GM21447 (cell line): ENCODE measurements around the gene CDH15.
"Not testable (repeated sequence)": the region's sequence is repeated elsewhere in the genome, so short reads cannot be mapped to it uniquely, and the experiment has no call there.

ENCODE experiments used
- ATAC-seq: cut with Tn5 transposase; IDR thresholded peaks from one replicate; pipeline ENCODE4 v1.9.1; 2021; ENCODE audit not compliant: unreplicated experiment

The CDH15 gene

DNA sequence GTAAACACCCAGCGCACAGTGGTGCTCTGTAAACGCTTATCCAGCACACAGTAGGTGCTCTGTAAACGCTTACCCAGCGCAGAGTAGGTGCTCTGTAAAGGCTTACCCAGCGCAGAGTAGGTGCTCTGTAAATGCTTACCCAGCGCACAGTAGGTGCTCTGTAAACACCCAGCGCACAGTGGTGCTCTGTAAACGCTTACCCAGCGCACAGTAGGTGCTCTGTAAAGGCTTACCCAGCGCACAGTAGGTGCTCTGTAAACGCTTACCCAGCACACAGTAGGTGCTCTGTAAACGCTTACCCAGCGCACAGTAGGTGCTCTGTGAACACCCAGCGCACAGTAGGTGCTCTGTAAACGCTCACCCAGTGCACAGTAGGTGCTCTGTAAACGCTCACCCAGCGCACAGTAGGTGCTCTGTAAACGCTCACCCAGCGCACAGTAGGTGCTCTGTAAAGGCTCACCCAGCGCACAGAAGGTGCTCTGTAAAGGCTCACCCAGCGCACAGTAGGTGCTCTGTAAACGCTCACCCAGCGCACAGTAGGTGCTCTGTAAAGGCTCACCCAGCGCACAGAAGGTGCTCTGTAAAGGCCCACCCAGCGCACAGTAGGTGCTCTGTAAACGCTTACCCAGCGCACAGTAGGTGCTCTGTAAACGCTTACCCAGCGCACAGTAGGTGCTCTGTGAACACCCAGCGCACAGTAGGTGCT lies 14.5 kb downstream of the CDH15 start:
- not testable (repeated sequence) for ATAC-seq

- ATAC-seq: not testable (repeated sequence)
Observed at GRCh38 chr16:89186593-89187031, 15.1 kb downstream of the CDH15 start.

GRCh38 chr16:89187032-89187769 lies 15.7 kb downstream of the CDH15 start:
- no peak for ATAC-seq

GRCh38 chr16:89187770-89188392 lies 16.3 kb downstream of the CDH15 start:
- no peak for ATAC-seq

DNA sequence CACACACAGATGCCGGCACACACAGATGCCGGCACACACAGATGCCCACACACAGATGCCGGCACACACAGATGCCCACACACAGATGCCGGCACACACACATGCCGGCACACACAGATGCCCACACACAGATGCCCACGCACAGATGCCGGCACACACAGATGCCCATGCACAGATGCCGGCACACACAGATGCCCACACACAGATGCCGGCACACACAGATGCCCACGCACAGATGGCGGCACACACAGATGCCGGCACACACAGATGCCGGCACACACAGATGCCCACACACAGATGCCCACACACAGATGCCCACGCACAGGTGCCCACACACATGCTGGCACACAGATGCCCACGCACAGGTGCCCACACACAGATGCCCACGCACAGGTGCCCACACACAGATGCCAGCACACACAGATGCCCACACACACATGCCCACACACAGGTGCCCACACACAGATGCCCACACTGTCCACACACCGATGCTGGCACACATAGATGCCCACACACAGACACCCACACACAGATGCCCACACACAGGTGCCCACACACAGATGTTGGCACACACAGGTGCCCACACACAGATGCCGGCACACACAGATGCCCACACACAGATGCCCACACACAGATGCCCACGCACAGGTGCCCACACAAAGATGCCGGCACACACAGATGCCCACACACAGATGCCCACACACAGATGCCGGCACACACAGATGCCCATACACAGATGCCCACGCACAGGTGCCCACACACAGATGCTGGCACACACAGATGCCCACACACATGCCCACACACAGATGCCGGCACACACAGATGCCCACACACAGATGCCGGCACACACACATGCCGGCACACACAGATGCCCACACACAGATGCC lies 17.2 kb downstream of the CDH15 start:
- ATAC-seq: not testable (repeated sequence)

DNA sequence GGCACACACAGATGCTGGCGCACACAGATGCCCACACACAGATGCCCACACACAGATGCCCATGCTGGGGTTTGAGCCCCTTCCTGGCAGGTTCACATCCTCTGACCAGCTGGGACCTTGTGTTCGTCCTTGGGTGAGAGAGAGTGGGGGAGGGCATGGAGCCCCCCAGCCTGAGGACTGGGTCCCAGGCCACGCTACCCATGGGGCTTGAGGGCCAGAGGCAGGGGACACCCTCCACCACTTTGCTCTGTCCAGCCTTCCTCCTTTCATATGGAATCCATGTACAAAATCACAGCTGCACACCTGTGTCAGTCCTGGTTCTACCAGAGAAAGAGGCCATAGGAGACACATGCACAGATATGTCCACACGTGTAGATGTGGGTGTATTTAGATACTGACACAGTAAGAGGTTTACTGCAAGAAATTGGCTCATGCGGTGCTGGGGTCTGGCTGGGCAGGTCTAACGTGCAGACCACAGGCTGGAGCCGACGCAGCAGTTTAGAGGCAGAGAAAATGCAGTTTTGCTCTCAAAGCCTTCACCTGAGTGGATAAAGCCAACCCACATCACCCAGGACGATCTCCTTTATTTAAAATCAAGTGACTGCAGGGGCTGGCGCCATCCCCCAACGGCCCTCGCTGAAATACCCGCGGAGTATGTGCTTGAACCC lies 17.9 kb downstream of the CDH15 start:
- ATAC-seq: no peak

GRCh38 chr16:89190150-89190958 lies 18.8 kb downstream of the CDH15 start:
- no peak for ATAC-seq

DNA sequence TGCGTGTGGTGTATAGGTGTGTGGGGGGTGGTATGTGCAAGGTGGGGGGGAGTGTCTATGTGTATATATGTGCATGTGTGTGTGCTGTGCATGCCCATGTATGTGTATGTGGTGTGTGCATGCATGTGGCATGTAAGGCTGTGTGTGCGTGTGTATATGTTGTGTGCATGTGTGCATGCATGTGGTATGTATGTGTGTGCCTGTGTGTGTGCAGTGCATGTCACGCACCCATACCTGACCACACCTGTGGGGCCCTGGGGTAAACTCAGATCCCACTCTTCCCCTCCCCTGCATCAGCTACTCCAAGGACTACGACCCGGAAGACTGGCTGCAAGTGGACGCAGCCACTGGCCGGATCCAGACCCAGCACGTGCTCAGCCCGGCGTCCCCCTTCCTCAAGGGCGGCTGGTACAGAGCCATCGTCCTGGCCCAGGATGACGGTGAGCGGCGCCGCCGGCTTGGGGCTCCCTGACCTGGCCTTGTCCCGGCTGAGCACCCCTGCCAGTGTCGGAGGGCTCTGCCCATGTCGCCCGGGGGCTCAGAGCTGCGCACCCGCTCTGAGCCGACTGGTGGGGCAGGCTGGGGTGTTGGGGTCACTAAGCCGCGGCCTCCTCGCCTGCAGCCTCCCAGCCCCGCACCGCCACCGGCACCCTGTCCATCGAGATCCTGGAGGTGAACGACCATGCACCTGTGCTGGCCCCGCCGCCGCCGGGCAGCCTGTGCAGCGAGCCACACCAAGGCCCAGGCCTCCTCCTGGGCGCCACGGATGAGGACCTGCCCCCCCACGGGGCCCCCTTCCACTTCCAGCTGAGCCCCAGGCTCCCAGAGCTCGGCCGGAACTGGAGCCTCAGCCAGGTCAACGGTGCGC lies 19.7 kb downstream of the CDH15 start:
- ATAC-seq: no peak

DNA sequence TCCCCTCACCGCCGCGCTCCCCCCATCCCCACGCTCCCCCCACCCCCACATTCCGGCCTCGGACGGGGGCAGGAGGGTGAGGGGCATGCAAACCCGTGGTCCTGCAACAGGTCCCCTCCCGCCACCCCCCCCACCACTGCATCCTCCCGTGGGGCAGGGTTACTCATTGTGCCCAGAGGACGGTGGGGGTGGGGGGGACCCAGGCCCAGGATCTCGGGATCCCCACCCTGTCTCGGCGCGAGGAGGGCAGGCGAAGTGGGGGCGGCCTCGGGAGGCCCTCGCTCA lies 20.3 kb downstream of the CDH15 start:
- no peak for ATAC-seq

DNA sequence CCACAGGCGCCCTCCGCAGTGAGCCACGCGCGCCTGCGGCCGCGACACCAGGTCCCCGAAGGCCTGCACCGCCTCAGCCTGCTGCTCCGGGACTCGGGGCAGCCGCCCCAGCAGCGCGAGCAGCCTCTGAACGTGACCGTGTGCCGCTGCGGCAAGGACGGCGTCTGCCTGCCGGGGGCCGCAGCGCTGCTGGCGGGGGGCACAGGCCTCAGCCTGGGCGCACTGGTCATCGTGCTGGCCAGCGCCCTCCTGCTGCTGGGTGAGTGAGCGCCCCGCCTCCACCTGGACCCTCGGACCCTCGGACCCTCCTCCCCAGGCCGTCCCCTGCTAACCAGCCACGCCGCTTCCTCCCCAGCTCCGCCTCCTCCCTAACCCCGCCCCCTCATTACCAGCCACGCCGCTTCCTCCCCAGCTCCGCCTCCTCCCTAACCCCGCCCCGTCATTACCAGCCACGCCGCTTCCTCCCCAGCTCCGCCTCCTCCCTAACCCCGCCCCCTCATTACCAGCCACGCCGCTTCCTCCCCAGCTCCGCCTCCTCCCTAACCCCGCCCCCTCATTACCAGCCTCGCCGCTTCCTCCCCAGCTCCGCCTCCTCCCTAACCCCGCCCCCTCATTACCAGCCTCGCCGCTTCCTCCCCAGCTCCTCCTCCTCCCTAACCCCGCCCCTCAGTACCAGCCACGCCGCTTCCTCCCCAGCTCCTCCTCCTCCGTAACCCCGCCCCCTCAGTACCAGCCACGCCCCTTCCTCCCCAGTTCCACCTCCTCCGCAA lies 20.8 kb downstream of the CDH15 start:
- not testable (repeated sequence) for ATAC-seq

GRCh38 chr16:89192956-89193575 lies 21.5 kb downstream of the CDH15 start:
- ATAC-seq: no peak

DNA sequence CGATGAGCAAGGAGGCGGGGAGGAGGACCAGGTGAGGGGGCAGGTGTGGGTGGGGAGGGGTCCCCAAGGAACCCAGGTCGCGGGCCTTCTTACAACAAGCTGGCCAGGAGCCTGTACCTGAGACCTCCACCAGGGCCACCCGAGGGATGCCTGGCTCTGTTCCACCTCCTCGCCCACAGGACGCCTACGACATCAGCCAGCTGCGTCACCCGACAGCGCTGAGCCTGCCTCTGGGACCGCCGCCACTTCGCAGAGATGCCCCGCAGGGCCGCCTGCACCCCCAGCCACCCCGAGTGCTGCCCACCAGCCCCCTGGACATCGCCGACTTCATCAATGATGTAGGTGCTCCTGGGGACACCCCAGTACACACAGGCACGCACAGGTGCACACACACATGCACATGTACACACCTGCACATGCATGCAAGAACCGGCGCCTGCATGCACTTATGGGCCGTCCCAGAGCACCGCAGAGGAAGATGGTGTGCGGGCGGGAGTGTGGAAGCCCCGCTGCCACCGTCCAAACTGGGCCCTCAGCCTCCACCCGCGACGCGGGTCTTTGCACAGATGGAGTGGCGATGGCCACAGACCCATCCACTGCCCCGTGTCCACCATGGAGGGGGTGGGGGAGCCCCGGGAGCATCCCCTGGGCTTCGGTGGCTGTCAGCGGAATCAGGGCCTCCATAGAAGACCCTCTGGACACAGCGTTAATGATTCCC lies 22.2 kb downstream of the CDH15 start:
- ATAC-seq: no peak

DNA sequence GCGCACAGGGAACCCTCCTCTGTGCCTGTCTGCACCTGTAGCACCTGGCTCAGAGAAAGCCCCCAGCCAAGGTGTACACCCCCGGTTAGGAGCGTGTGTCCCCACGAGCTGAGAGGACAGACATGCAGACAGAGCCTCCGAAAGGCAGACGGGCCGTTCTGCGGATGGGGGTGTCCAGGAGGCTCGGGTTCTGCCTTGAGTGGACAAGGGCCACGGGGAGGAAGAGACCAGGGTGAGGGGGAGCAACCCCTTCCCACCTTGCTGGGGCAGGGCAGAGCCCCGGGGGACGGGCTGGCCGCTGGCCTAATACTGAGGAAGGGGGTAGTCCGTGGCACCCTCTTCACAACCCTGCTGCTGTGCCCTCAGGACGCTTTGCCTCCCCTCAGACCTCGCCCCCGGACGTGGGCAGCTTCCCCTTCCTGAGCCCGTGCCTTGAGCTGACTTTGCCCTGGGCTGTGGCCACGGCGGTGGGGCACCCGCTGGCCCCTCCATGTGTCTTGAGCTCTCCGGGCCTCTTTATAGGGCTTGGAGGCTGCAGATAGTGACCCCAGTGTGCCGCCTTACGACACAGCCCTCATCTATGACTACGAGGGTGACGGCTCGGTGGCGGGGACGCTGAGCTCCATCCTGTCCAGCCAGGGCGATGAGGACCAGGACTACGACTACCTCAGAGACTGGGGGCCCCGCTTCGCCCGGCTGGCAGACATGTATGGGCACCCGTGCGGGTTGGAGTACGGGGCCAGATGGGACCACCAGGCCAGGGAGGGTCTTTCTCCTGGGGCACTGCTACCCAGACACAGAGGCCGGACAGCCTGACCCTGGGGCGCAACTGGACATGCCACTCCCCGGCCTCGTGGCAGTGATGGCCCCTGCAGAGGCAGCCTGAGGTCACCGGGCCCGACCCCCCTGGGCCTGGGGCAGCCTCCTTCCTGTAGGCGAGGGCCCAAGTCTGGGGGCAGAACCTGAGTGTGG lies 23.1 kb downstream of the CDH15 start:
- no peak for ATAC-seq

DNA sequence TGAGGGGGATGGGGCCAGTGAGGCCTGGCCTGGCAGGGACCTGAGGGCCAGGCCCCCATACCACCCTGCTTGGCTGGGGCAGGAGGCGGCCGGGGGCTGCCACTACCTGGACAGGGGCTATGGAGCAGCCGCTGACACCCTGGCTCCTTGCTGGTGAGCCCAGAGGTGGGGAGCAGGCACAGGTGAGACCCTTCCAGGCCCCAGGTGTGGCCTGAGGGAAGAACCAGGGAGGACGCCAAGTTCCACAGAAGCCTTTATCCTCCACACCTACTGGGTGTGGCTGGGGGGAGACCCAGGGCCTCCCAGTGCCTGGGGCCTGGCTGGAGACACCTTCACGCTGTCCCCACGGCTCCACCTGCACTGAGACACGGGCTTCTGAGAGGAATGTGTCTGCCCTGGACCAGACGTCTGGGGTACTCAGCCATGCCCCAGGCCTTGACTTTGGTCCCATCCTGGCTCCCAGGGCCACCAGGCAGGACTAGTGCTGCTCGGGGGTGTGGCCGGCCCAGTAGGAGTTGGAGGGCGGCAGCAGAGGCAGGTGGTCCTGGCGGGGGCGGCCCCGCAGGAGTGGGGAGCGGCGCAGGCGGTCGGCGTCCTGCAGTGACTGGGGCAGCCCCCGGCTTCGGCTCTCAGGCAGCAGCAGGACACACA lies 24.1 kb downstream of the CDH15 start:
- ATAC-seq: no peak

- no peak for ATAC-seq
Observed at GRCh38 chr16:89197033-89197632, 25.6 kb downstream of the CDH15 start.
